ENCODE data around the gene FOXE3. TPM values are rescaled to one million over a fixed set of nuclear protein-coding genes. Genes with fewer than 3 reads are reported as not detected.
A peak's percentile ranks its signal among the peaks of the same experiment; 100 is the strongest.

FOXE3 gene
- total and polyA plus RNA-seq, 9 of the 15 experiments (the other 6 are each of a cell fraction or from before 2014, with no cell fraction given): not detected

DNA sequence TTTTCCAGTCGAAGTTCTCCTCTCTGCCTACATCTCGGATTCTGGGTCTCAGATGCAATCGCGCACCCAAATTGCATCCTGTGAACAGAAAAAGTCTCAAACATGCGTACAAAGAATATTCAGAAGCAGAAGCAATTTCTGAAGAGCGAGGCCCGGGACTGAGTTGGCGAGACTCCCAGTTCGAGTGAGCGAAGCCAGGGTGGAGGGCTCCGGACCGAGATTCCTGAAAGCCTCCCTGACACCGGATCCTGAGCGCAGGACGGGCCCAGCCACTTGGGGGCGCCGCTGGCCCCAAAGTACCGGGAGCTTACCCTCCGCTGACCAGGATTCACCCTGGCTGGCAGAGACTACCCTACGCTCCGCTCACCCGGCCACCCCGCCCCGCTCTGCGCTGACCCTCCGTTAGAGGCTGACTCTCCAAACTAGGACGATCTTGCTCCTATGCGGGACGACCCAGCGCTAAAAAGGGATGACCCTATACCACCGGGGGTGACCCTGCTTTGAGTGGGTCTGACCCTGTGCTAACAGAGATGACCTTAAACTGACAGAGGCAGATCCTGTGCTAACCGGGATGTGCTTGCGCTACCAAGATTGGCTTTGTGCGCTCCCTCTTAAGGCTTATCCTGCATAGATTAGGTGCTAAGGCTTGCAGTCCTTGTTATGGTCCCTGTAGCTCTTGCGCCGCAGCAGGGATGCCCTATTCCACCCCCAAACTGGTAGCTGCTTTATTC is 33.9 kb downstream of the FOXE3 start:
- H3K4me2 ChIP-seq (ENCODE audit: insufficient read depth, low read length): no peak overlapping the region; the same call in 1 of the 2 replicates
- CTCF ChIA-PET (ENCODE audit: low intra/inter-chr PET ratio): interaction anchor here (0.6 to 1.1 kb wide), 3 partner anchors 11 to 270 kb away, joined by 3 read pairs; no protein-coding TSS in a partner anchor
- BruUV-seq (replicated peaks): no TSS peak
- no peaks in the 10 kb centered on the region for H3K9me3 ChIP-seq (replicated peaks; ENCODE audit: control insufficient read depth, insufficient read depth, low read depth, low read length)
- POLR2A ChIA-PET: interaction anchor here (0.5 to 2.3 kb wide), 5 partner anchors 9 to 238 kb away, joined by 3 to 11 read pairs (median 4); no protein-coding TSS in a partner anchor
- H3K27ac ChIP-seq (ENCODE audit: extremely low read depth, low read depth, low read length): no peak overlapping the region
- no peaks in the 10 kb centered on the region for H3K79me2 ChIP-seq (ENCODE audit: control insufficient read depth, insufficient read depth, low read length)
- FAIRE-seq: peak; percentile 77
- DNase-seq (ENCODE audit: extremely low read depth in 1 of 4, low spot score in 3 of 4): peak; percentile 57 to 80 (median 75)
- H3K9me1 ChIP-seq (ENCODE audit: control insufficient read depth, insufficient read depth, low read length): no peaks in the 10 kb centered on the region
- H3K4me1 ChIP-seq (replicated peaks in 1 of 2; ENCODE audit: control insufficient read depth in 2 of 2, insufficient read depth in 2 of 2, low read length in 2 of 2): peaks cover 0 to 6% of the 10 kb centered on the region in 2 experiments; a peak in 2 of 5 replicates
- H3K36me3 ChIP-seq (ENCODE audit: control insufficient read depth, insufficient read depth, low read length): no peaks in the 10 kb centered on the region
- intact Hi-C loops (cut with micrococcal nuclease): loop anchor here (5.0 kb wide), 3 partner anchors 62 to 277 kb away; no protein-coding TSS in a partner anchor
- H2AFZ ChIP-seq (ENCODE audit: low read depth, low read length): no peak overlapping the region
- no peak overlapping the region for H3K4me3 ChIP-seq
- ATAC-seq: peak; percentile 90
- H3K27me3 ChIP-seq (ENCODE audit: control insufficient read depth in 2 of 2, insufficient read depth in 2 of 2, low read length in 2 of 2): peaks cover 52 to 60% of the 10 kb centered on the region in 2 experiments
- H4K20me1 ChIP-seq (replicated peaks; ENCODE audit: control insufficient read depth, insufficient read depth, low read length): peaks cover 15% of the 10 kb centered on the region
- in situ Hi-C loops (cut with MboI): no loop called here
- 6% methylated on average over 36 of the region's 36 CpGs for WGBS (ENCODE audit: insufficient coverage, low coverage, missing lambda C conversion rate)
- H3K9ac ChIP-seq (ENCODE audit: insufficient read depth in 1 of 2, low read depth in 2 of 2, low read length in 2 of 2): no peak overlapping the region
- TF ChIP-seq CBX3 (IDR thresholded peaks at IDR 0.05; ENCODE audit: borderline replicate concordance in 1 of 2, low read length in 2 of 2): no peak
- peak in 1 of 2 experiments; percentile 67; a peak in 3 of 4 replicates for TF ChIP-seq RAD21 (CRISPR knock-in tag; conservative IDR thresholded peaks at IDR 0.05 in 1 of 2, IDR thresholded peaks at IDR 0.05 in 1 of 2)
- TF ChIP-seq, protein P1, sequence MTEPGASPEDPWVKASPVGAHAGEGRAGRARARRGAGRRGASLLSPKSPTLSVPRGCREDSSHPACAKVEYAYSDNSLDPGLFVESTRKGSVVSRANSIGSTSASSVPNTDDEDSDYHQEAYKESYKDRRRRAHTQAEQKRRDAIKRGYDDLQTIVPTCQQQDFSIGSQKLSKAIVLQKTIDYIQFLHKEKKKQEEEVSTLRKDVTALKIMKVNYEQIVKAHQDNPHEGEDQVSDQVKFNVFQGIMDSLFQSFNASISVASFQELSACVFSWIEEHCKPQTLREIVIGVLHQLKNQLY (CRISPR knock-in tag; conservative IDR thresholded peaks at IDR 0.05): no peak
- TF ChIP-seq SMC3 (conservative IDR thresholded peaks at IDR 0.05; ENCODE audit: insufficient read depth, low read depth, low read length): peak; percentile 44; the same call in 1 of the 2 replicates
- TF ChIP-seq NEUROD1 (IDR thresholded peaks at IDR 0.05; ENCODE audit: borderline replicate concordance, low read depth, low read length, partially characterized antibody): peak; percentile 12
- TF ChIP-seq ATF4 (CRISPR knock-in tag; IDR thresholded peaks at IDR 0.05): no peak
- TF ChIP-seq, protein P2, sequence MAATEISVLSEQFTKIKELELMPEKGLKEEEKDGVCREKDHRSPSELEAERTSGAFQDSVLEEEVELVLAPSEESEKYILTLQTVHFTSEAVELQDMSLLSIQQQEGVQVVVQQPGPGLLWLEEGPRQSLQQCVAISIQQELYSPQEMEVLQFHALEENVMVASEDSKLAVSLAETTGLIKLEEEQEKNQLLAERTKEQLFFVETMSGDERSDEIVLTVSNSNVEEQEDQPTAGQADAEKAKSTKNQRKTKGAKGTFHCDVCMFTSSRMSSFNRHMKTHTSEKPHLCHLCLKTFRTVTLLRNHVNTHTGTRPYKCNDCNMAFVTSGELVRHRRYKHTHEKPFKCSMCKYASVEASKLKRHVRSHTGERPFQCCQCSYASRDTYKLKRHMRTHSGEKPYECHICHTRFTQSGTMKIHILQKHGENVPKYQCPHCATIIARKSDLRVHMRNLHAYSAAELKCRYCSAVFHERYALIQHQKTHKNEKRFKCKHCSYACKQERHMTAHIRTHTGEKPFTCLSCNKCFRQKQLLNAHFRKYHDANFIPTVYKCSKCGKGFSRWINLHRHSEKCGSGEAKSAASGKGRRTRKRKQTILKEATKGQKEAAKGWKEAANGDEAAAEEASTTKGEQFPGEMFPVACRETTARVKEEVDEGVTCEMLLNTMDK (IDR thresholded peaks at IDR 0.05; ENCODE audit: borderline replicate concordance, insufficient read depth, low read depth, low read length, poor library complexity, severe bottlenecking): peak; percentile 40
- no peak for TF ChIP-seq NCOR1 (IDR thresholded peaks at IDR 0.05)
- no peak for TF ChIP-seq TRIM24 (IDR thresholded peaks at IDR 0.05)
- TF ChIP-seq SRSF3 (IDR thresholded peaks at IDR 0.05; ENCODE audit: insufficient read depth, low read length): no peak
- TF ChIP-seq, protein P3, sequence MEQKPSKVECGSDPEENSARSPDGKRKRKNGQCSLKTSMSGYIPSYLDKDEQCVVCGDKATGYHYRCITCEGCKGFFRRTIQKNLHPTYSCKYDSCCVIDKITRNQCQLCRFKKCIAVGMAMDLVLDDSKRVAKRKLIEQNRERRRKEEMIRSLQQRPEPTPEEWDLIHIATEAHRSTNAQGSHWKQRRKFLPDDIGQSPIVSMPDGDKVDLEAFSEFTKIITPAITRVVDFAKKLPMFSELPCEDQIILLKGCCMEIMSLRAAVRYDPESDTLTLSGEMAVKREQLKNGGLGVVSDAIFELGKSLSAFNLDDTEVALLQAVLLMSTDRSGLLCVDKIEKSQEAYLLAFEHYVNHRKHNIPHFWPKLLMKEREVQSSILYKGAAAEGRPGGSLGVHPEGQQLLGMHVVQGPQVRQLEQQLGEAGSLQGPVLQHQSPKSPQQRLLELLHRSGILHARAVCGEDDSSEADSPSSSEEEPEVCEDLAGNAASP (IDR thresholded peaks at IDR 0.05): no peak

All from K562 (cell line).